Measurements from ENCODE around the gene CALHM1. TPM values are rescaled to one million over a fixed set of nuclear protein-coding genes. Genes with fewer than 3 reads are reported as not detected.

Gene CALHM1
- total RNA-seq, 2 experiments from 2014 or later: 0.13 TPM; not detected in 1

GRCh38 chr10:103473261-103473671 is 14.6 kb upstream of the CALHM1 start:
- POLR2A ChIA-PET: interaction anchor here (0.7 kb wide), 1 partner anchor 36 kb away, joined by 3 read pairs; no protein-coding TSS in a partner anchor

DNA sequence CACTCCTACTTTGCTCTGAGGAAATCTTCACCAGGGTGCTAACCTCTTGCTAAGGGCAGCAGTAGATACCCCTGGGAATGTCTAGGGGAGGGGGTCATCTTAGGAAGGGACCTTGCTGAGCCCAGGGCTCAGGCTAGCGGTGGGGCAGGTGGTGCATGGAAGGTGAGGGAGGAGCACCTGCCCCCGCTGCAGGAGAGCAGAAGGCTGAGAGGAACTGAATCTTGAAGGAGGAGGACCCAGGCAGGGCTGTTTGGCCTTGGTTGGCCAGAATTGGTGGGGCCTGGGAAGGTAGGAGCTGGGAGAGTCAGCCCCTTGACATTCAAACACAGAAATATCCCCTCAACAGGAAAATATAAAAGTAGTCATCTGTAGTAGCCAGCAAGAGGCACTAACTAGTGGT is 13.3 kb upstream of the CALHM1 start:
- Histone ChIP-seq H3K4me1 (ENCODE audit: insufficient read depth, low read length, poor library complexity, severe bottlenecking) (peaks cover 77% of the 10 kb centered on the region), H3K27ac (ENCODE audit: low read depth, low read length, poor library complexity, severe bottlenecking) (peak overlapping the region; percentile 91), H4K20me1 (ENCODE audit: insufficient read depth, low read length) (no peaks in the 10 kb centered on the region), H3K9me3 (ENCODE audit: low read length) (no peaks in the 10 kb centered on the region), H3K4me2 (ENCODE audit: low read length) (peak overlapping the region; percentile 72), H3K79me2 (ENCODE audit: insufficient read depth, low read depth, low read length) (no peaks in the 10 kb centered on the region), H3K4me3 (ENCODE audit: low read depth, low read length, poor library complexity, severe bottlenecking) (peak overlapping the region; percentile 55), H3K36me3 (ENCODE audit: insufficient read depth, low read length) (no peaks in the 10 kb centered on the region), H3K9me2 (ENCODE audit: insufficient read depth, low read length) (no peaks in the 10 kb centered on the region), H2AFZ (ENCODE audit: low read length) (peak overlapping the region; percentile 13; the same call in 1 of the 2 replicates)
- ChIA-PET POLR2A (interaction anchor here (0.7 to 1.1 kb wide), 4 partner anchors 9 to 289 kb away, joined by 3 to 4 read pairs (median 3); no protein-coding TSS in a partner anchor), CTCF (ENCODE audit: unreplicated experiment) (interaction anchor here (0.5 to 0.6 kb wide), 2 partner anchors 56 to 58 kb away, joined by 3 read pairs; no protein-coding TSS in a partner anchor)
- intact Hi-C loops (cut with micrococcal nuclease; ENCODE audit: unreplicated experiment): no loop called here
- DNase-seq (ENCODE audit: low spot score): peak; percentile 71
- BruUV-seq (replicated peaks): no TSS peak
- no peak for TF ChIP-seq EZH2phosphoT487 (IDR thresholded peaks at IDR 0.05; ENCODE audit: borderline replicate concordance, low read depth, low read length)
- no peak for TF ChIP-seq CTCF (conservative IDR thresholded peaks at IDR 0.05; ENCODE audit: low read length)

More at GRCh38 chr10:103473261-103473671, 14.6 kb upstream of the CALHM1 start:
- H3K79me2 ChIP-seq (ENCODE audit: insufficient read depth, low read depth, low read length): no peaks in the 10 kb centered on the region
- TF ChIP-seq EZH2phosphoT487 (IDR thresholded peaks at IDR 0.05; ENCODE audit: borderline replicate concordance, low read depth, low read length) (no peak), CTCF (conservative IDR thresholded peaks at IDR 0.05; ENCODE audit: low read length) (no peak)
- H3K27ac ChIP-seq (ENCODE audit: low read depth, low read length, poor library complexity, severe bottlenecking): no peak overlapping the region
- H4K20me1 ChIP-seq (ENCODE audit: insufficient read depth, low read length): no peaks in the 10 kb centered on the region
- no TSS peak for BruUV-seq (replicated peaks)
- DNase-seq (ENCODE audit: low spot score): no peak
- CTCF ChIA-PET (ENCODE audit: unreplicated experiment): no interaction called here
- H3K9me3 ChIP-seq (ENCODE audit: low read length): no peaks in the 10 kb centered on the region
- peaks cover 76% of the 10 kb centered on the region for H3K4me1 ChIP-seq (ENCODE audit: insufficient read depth, low read length, poor library complexity, severe bottlenecking)
- H3K4me3 ChIP-seq (ENCODE audit: low read depth, low read length, poor library complexity, severe bottlenecking): no peak overlapping the region
- H3K4me2 ChIP-seq (ENCODE audit: low read length): no peak overlapping the region
- intact Hi-C loops (cut with micrococcal nuclease; ENCODE audit: unreplicated experiment): no loop called here
- H2AFZ ChIP-seq (ENCODE audit: low read length): no peak overlapping the region
- no peaks in the 10 kb centered on the region for H3K36me3 ChIP-seq (ENCODE audit: insufficient read depth, low read length)
- no peaks in the 10 kb centered on the region for H3K9me2 ChIP-seq (ENCODE audit: insufficient read depth, low read length)
